Endothelial cell of umbilical vein (primary cell): ENCODE data around the gene SEZ6L2. TPM values are rescaled to one million over a fixed set of nuclear protein-coding genes. Genes with fewer than 3 reads are reported as not detected.

Experiments
- BruUV-seq: library from RNA; stranded (reverse); fragments of 400-500 nt; replicated peaks from 2 replicates; lab custom pipeline; 2021; lab: Mats Ljungman, UMichigan
- CTCF ChIA-PET: fragments of 300-600, 350-600 bp; sonication (Branson Sonifier 250); formaldehyde crosslinking; loops from one replicate; lab custom pipeline; 2021; ENCODE audit warnings: antibody characterized with exemption, inconsistent platforms; lab: Charles Lee
- POLR2A ChIA-PET: fragments of 300-600, 350-600 bp; sonication (Branson Sonifier 250); formaldehyde crosslinking; loops from one replicate; lab custom pipeline; 2021; ENCODE audit warnings: antibody characterized with exemption, inconsistent platforms; lab: Charles Lee
- DNase-seq: peaks from one replicate; pipeline ENCODE4 v3.0.0-alpha.2; 2011; ENCODE audit warnings: low read depth, low spot score
- FAIRE-seq: peaks from 2 replicates; lab custom pipeline; 2011; peaks lifted over from hg19 to GRCh38; lab: Jason Lieb, UNC
- H2AFZ ChIP-seq: 2 replicates; pipeline ENCODE4 v1.6.0; 2012; ENCODE audit warnings: low read depth, low read length, control low read depth, inconsistent platforms
- H3K27ac ChIP-seq: 2 replicates; pipeline ENCODE4 v1.5.1; 2011; ENCODE audit warnings: low read depth, mild to moderate bottlenecking, control low read depth, low read length, moderate library complexity; ENCODE audit not compliant: insufficient read depth
- H3K27me3 ChIP-seq, 2 experiments: 2 replicates each; pipeline versions ENCODE4 v1.6.0 to v1.6.1; 2011; ENCODE audit warnings: low read length in 2 of 2, mixed read lengths in 1 of 2; ENCODE audit not compliant: control insufficient read depth in 2 of 2, insufficient read depth in 2 of 2
- H3K36me3 ChIP-seq, 2 experiments: 2 replicates in 1 of 2; 3 replicates in 1 of 2; pipeline ENCODE4 v1.5.1; 2011; ENCODE audit warnings: low read length in 2 of 2, mild to moderate bottlenecking in 1 of 2, moderate library complexity in 1 of 2; ENCODE audit not compliant: control insufficient read depth in 2 of 2, insufficient read depth in 2 of 2; ENCODE audit errors: extremely low read depth in 1 of 2
- H3K4me1 ChIP-seq: 3 replicates; pipeline ENCODE4 v1.5.1; 2011; ENCODE audit warnings: mild to moderate bottlenecking, low read length; ENCODE audit not compliant: control insufficient read depth, insufficient read depth; ENCODE audit errors: extremely low read depth
- H3K4me2 ChIP-seq: 2 replicates; pipeline ENCODE4 v1.6.1; 2011; ENCODE audit warnings: low read length, control low read depth, mixed read lengths; ENCODE audit not compliant: insufficient read depth
- H3K4me3 ChIP-seq, 3 experiments: fragments of 200-600 bp in 1 of 3; sonication (generic), shearing (Covaris generic) in 1 of 3; replicated peaks in 1 of 3; 2 replicates each; pipeline ENCODE4 v1.5.1; 2011 to 2016; ENCODE audit warnings: control low read depth in 3 of 3, low read length in 3 of 3, mild to moderate bottlenecking in 2 of 3, inconsistent platforms in 1 of 3, low read depth in 1 of 3, moderate library complexity in 1 of 3; ENCODE audit not compliant: insufficient read depth in 1 of 3
- H3K79me2 ChIP-seq: 2 replicates; pipeline ENCODE4 v1.6.0; 2012; ENCODE audit warnings: low read length, inconsistent platforms; ENCODE audit not compliant: control insufficient read depth, insufficient read depth
- H3K9ac ChIP-seq: replicated peaks from 2 replicates; pipeline ENCODE3; 2011; ENCODE audit warnings: low read length, control low read depth; ENCODE audit not compliant: insufficient read depth; ENCODE audit errors: extremely low read depth
- H3K9me1 ChIP-seq: replicated peaks from 3 replicates; pipeline ENCODE4 v1.6.0; 2011; ENCODE audit warnings: mild to moderate bottlenecking, low read length; ENCODE audit not compliant: control insufficient read depth, insufficient read depth; ENCODE audit errors: extremely low read depth
- H3K9me3 ChIP-seq: replicated peaks from 2 replicates; pipeline ENCODE4 v1.5.1; 2012; ENCODE audit warnings: low read length, inconsistent platforms; ENCODE audit not compliant: control insufficient read depth, insufficient read depth
- H4K20me1 ChIP-seq: replicated peaks from 2 replicates; pipeline ENCODE3; 2011; ENCODE audit warnings: mild to moderate bottlenecking, low read length; ENCODE audit not compliant: control insufficient read depth, insufficient read depth; ENCODE audit errors: extremely low read depth
- CTCF ChIP-seq, 2 donors: IDR thresholded peaks; 1 replicate in 1 of 2; 2 replicates in 1 of 2; pipeline ENCODE4 v1.5.1; 2011; ENCODE audit warnings: low read length in 2 of 2, mild to moderate bottlenecking in 2 of 2, moderate library complexity in 2 of 2, control low read depth in 1 of 2, inconsistent platforms in 1 of 2, low read depth in 1 of 2; ENCODE audit not compliant: insufficient read depth in 1 of 2; ENCODE audit errors: extremely low read depth in 1 of 2
- EZH2 ChIP-seq: IDR thresholded peaks from 2 replicates; pipeline ENCODE4 v1.6.1; 2012; ENCODE audit warnings: borderline replicate concordance, low read depth, mild to moderate bottlenecking, moderate library complexity, low read length, inconsistent platforms; ENCODE audit not compliant: severe bottlenecking
- FOS ChIP-seq: IDR thresholded peaks from 2 replicates; pipeline ENCODE4 v1.6.1; 2011; ENCODE audit warnings: mild to moderate bottlenecking, low read length, moderate library complexity, borderline replicate concordance; ENCODE audit not compliant: insufficient read depth
- JUN ChIP-seq: IDR thresholded peaks from 2 replicates; pipeline ENCODE4 v1.6.1; 2011; ENCODE audit warnings: borderline replicate concordance, low read depth; ENCODE audit not compliant: insufficient read length, insufficient read depth
- MAX ChIP-seq: IDR thresholded peaks from 2 replicates; pipeline ENCODE4 v1.6.1; 2011; ENCODE audit not compliant: insufficient read depth, insufficient read length
- dilution Hi-C: fragments of 300-500 bp; cut with MboI; formaldehyde crosslinking; loops from one replicate; pipeline ENCODE4 v1.15.0; 2019; ENCODE audit warnings: low sequenced_read_pairs; ENCODE audit not compliant: extremely low pct_ligation_motif_present
- intact Hi-C: fragments of 100-400 bp; cut with micrococcal nuclease; formaldehyde crosslinking; loops from one replicate; pipeline ENCODE4 v1.10.0; 2022
- polyA plus RNA-seq, 4 experiments: library from polyadenylated mRNA; depleted of rRNA in 3 of 4; stranded (reverse) in 3 of 4; unstranded in 1 of 4; fragments of >200 nt; gene quantifications; 2 replicates each; pipeline versions ENCODE4 v1.2.1 to v1.2.3, GENCODE V29; 2011 to 2012; ENCODE audit warnings: missing spikeins in 1 of 4
- total RNA-seq: library from RNA; stranded (reverse); gene quantifications from 2 replicates; pipeline ENCODE4 v1.2.3, GENCODE V29; 2021

The SEZ6L2 gene
- total and polyA plus RNA-seq, 2 donors (not counting 3 experiments of a cell fraction or from before 2014, with no cell fraction given) = 2.4 to 4.5 TPM

- no peak overlapping the region for H3K27ac ChIP-seq
- H3K79me2 ChIP-seq = no peaks in the 10 kb centered on the region
- DNase-seq (no peak), FAIRE-seq (no peak)
- no peak for TF ChIP-seq JUN
- no peak for TF ChIP-seq EZH2
- TF ChIP-seq CTCF (IDR thresholded peaks at IDR 0.05; ENCODE audit: extremely low read depth in 1 of 2, insufficient read depth in 1 of 2, low read depth in 1 of 2, low read length in 2 of 2) = no peak
- TF ChIP-seq MAX = no peak
- TF ChIP-seq FOS = no peak
- no peaks in the 10 kb centered on the region for H3K9me3 ChIP-seq
- H3K9me1 ChIP-seq = no peaks in the 10 kb centered on the region
- POLR2A ChIA-PET = interaction anchor here (0.7 kb wide), 1 partner anchor 41 kb away, joined by 4 read pairs; no protein-coding TSS in a partner anchor
- CTCF ChIA-PET = interaction anchor here (1.8 to 4.5 kb wide), 2 partner anchors 12 to 52 kb away, joined by 5 to 46 read pairs; no protein-coding TSS in a partner anchor
- H3K4me3 ChIP-seq = no peak overlapping the region
- H3K36me3 ChIP-seq = peaks cover 0 to 22% of the 10 kb centered on the region in 2 experiments
- intact Hi-C loops (no loop called here), dilution Hi-C loops (no loop called here)
- no peaks in the 10 kb centered on the region for H3K27me3 ChIP-seq
- H4K20me1 ChIP-seq = no peaks in the 10 kb centered on the region
- H2AFZ ChIP-seq = no peak overlapping the region
- BruUV-seq = no TSS peak
- H3K4me2 ChIP-seq = no peak overlapping the region
- H3K4me1 ChIP-seq = no peaks in the 10 kb centered on the region
- no peak overlapping the region for H3K9ac ChIP-seq
Observed at GRCh38 chr16:29836623-29837022, 62.7 kb downstream of the SEZ6L2 start.
